ENCODE data around the gene FXR1. TPM values are rescaled to one million over a fixed set of nuclear protein-coding genes. Genes with fewer than 3 reads are reported as not detected.

FXR1 gene
- total RNA-seq, 1 experiment from 2014 or later, result 288 TPM

GRCh38 chr3:180987344-180987743 is 74.9 kb downstream of the FXR1 start:
- Histone ChIP-seq H3K79me2 (ENCODE audit: low read depth) (peaks cover 21% of the 10 kb centered on the region), H3K27ac (no peak overlapping the region), H3K9me3 (ENCODE audit: insufficient read depth, low read depth) (no peaks in the 10 kb centered on the region), H3K4me2 (no peak overlapping the region), H3K9me2 (ENCODE audit: insufficient read depth) (no peaks in the 10 kb centered on the region), H3K36me3 (ENCODE audit: low read depth) (peaks cover 23% of the 10 kb centered on the region), H3K4me3 (no peak overlapping the region), H4K20me1 (ENCODE audit: insufficient read depth) (0 out of 2 replicates have a peak, but pooled peaks cover 3% of the 10 kb centered on the region), H3K4me1 (replicated peaks; ENCODE audit: insufficient read depth) (peaks cover 16% of the 10 kb centered on the region), H2AFZ (no peak overlapping the region), H3K27me3 (ENCODE audit: insufficient read depth, low read depth) (no peaks in the 10 kb centered on the region), H3F3A (ENCODE audit: insufficient read depth, low read depth) (peaks cover 38% of the 10 kb centered on the region)
- POLR2A ChIA-PET (ENCODE audit: unreplicated experiment), result no interaction called here
- TF ChIP-seq EZH2 (IDR thresholded peaks at IDR 0.05; ENCODE audit: low read depth), result no peak
- TF ChIP-seq, protein P1, sequence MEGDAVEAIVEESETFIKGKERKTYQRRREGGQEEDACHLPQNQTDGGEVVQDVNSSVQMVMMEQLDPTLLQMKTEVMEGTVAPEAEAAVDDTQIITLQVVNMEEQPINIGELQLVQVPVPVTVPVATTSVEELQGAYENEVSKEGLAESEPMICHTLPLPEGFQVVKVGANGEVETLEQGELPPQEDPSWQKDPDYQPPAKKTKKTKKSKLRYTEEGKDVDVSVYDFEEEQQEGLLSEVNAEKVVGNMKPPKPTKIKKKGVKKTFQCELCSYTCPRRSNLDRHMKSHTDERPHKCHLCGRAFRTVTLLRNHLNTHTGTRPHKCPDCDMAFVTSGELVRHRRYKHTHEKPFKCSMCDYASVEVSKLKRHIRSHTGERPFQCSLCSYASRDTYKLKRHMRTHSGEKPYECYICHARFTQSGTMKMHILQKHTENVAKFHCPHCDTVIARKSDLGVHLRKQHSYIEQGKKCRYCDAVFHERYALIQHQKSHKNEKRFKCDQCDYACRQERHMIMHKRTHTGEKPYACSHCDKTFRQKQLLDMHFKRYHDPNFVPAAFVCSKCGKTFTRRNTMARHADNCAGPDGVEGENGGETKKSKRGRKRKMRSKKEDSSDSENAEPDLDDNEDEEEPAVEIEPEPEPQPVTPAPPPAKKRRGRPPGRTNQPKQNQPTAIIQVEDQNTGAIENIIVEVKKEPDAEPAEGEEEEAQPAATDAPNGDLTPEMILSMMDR (conservative IDR thresholded peaks at IDR 0.05), result no peak
- intact Hi-C loops (cut with micrococcal nuclease; ENCODE audit: unreplicated experiment), result loop anchor here (10.0 kb wide), 3 partner anchors 183 to 1697 kb away; no protein-coding TSS in a partner anchor
- no TSS peak for BruUV-seq (replicated peaks)
- no peak for DNase-seq
- CTCF ChIA-PET, result no interaction called here

DNA sequence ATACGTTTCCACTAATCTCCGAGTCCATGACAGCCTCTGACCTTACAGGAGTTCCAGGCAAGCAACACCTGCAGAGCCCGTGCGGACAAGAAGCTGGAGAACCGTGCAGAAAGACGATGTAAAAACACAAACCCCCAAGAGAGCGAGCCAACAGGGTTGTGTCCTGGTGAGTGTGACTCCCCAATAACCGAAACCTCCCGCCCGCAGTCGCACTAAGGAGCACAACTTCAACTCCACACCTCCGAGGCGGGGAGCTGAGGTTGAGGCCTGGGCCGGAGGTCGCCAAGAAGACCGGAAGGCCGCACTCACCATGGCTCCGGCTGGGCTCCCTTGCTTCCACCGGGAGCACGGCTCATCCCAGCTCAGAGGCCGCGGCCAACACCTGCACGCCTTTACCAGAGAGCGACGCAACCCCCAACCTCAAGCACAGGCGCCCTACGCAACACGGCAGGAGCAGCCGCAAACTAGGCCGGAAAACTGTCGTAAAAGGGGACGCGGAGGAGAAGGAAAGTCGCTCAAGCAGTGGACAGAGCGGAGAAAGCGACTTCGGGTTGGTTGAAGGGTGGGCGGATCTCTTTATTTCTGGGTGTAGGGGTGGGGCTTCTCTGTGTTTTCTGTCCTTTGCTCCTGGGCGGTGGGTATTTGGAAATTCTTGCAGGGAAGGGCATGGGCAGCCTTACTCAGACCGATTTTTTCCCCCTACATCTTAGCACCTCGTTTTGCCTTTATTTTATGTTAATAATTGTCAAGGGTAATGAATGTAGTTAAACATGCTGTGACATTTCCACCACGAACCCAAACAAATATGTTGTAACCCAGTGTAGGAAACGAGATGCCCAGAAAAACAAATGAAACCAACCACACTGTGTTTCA is 77.1 kb downstream of the FXR1 start, which contains the start of gene DNAJC19:
Gene DNAJC19, minus strand, starts transcription at position 446 of the 873 bp plus-strand sequence. Its CDS starts 134 bp downstream, at position 312.
- intact Hi-C loops (cut with micrococcal nuclease; ENCODE audit: unreplicated experiment), result loop anchor here (1.0 to 10.0 kb wide), 4 partner anchors 77 to 1695 kb away; partner anchors contain the start of gene FXR1
- TF ChIP-seq, protein P1 (conservative IDR thresholded peaks at IDR 0.05), result no peak
- TF ChIP-seq EZH2 (IDR thresholded peaks at IDR 0.05; ENCODE audit: low read depth), result no peak
- peak within 1 kb of the TSS; percentile 84 for H3K4me2 ChIP-seq

DNA sequence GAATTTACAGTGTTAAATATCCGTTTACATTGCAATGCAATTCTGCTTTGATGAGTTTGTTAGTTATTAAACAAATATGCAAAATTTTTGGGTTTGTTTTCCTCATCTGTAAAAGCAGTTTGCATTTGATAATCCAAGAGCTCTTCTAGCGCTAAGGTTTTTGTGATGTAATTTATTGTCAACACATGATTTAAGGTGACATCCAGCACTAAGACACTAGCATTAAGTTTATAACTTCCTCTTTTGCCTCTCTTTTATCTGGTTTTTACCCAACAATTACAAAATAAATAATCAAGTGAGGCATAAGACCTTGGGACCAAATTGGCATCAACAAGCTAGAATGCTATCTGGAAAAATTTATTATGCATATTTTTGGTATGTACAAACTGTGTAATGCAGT is 78.0 kb downstream of the FXR1 start:
- Histone ChIP-seq H3F3A (ENCODE audit: insufficient read depth, low read depth) (peaks cover 23% of the 10 kb centered on the region; the same call in 1 of the 2 replicates), H3K27ac (no peak overlapping the region), H3K4me2 (peak overlapping the region; percentile 84), H2AFZ (peak overlapping the region; percentile 97), H3K79me2 (ENCODE audit: low read depth) (peaks cover 21% of the 10 kb centered on the region), H3K9me2 (ENCODE audit: insufficient read depth) (no peaks in the 10 kb centered on the region), H3K4me1 (replicated peaks; ENCODE audit: insufficient read depth) (peaks cover 16% of the 10 kb centered on the region), H4K20me1 (ENCODE audit: insufficient read depth) (no peaks in the 10 kb centered on the region), H3K9me3 (ENCODE audit: insufficient read depth, low read depth) (no peaks in the 10 kb centered on the region), H3K27me3 (ENCODE audit: insufficient read depth, low read depth) (no peaks in the 10 kb centered on the region), H3K36me3 (ENCODE audit: low read depth) (peaks cover 12% of the 10 kb centered on the region; the same call in 1 of the 2 replicates), H3K4me3 (peak overlapping the region; percentile 76)
- intact Hi-C loops (cut with micrococcal nuclease; ENCODE audit: unreplicated experiment), result no loop called here
- POLR2A ChIA-PET (ENCODE audit: unreplicated experiment), result interaction anchor here (0.6 kb wide), 1 partner anchor 13 kb away, joined by 3 read pairs; no protein-coding TSS in a partner anchor
- no TSS peak for BruUV-seq (replicated peaks)
- TF ChIP-seq EZH2 (IDR thresholded peaks at IDR 0.05; ENCODE audit: low read depth), result no peak
- TF ChIP-seq, protein P1 (conservative IDR thresholded peaks at IDR 0.05), result no peak
- CTCF ChIA-PET, result interaction anchor here (0.5 kb wide), 1 partner anchor 8 kb away, joined by 5 read pairs; no protein-coding TSS in a partner anchor
- DNase-seq, result no peak

More for the DNA sequence above, 77.1 kb downstream of the FXR1 start, which contains the start of gene DNAJC19:
- Histone ChIP-seq H3K36me3 (ENCODE audit: low read depth) (peaks cover 16% of the 10 kb centered on the region; the same call in 1 of the 2 replicates), H3K79me2 (ENCODE audit: low read depth) (peaks cover 21% of the 10 kb centered on the region), H4K20me1 (ENCODE audit: insufficient read depth) (no peaks in the 10 kb centered on the region), H3F3A (ENCODE audit: insufficient read depth, low read depth) (peaks cover 29% of the 10 kb centered on the region; the same call in 1 of the 2 replicates), H3K4me3 (peak within 1 kb of the TSS; percentile 76), H3K9me2 (ENCODE audit: insufficient read depth) (no peaks in the 10 kb centered on the region), H2AFZ (peak within 1 kb of the TSS; percentile 97), H3K27me3 (ENCODE audit: insufficient read depth, low read depth) (no peaks in the 10 kb centered on the region), H3K4me1 (replicated peaks; ENCODE audit: insufficient read depth) (peaks cover 16% of the 10 kb centered on the region), H3K27ac (peak within 1 kb of the TSS; percentile 68), H3K9me3 (ENCODE audit: insufficient read depth, low read depth) (no peaks in the 10 kb centered on the region)
- ChIA-PET CTCF (interaction anchor here (0.7 to 0.8 kb wide), 2 partner anchors 387 to 711 kb away, joined by 5 to 6 read pairs; no protein-coding TSS in a partner anchor), POLR2A (ENCODE audit: unreplicated experiment) (interaction anchor here (0.6 kb wide), 2 partner anchors 77 to 1427 kb away, joined by 4 to 5 read pairs; partner anchors contain the start of gene ACTL6A)
- peak; percentile 95 to 98 for DNase-seq
- TSS peak; percentile 77 for BruUV-seq (replicated peaks)

Measured in PC-9 (cell line).